WTC11 (cell line): Measurements from ENCODE around the gene SSR2. TPM values are rescaled to one million over a fixed set of nuclear protein-coding genes. Genes with fewer than 3 reads are reported as not detected.
A peak's percentile ranks its signal among the peaks of the same experiment; 100 is the strongest.

Experiments
- ATAC-seq: fragments of 200-7000 bp; cut with Tn5 transposase; 2 replicates; pipeline ENCODE4 v1.10.0; 2021; ENCODE audit warnings: mild to moderate bottlenecking, moderate library complexity
- CTCF ChIA-PET: fragments of 300-600 bp; sonication (Branson Sonifier 250); formaldehyde crosslinking; loops from one replicate; lab custom pipeline; 2021; ENCODE audit warnings: antibody characterized with exemption; lab: Charles Lee
- POLR2A ChIA-PET: fragments of 350-600 bp; sonication (Branson Sonifier 250); formaldehyde crosslinking; loops from one replicate; lab custom pipeline; 2021; ENCODE audit warnings: antibody characterized with exemption; lab: Charles Lee
- DNase-seq: peaks from one replicate; pipeline ENCODE4 v3.0.0; 2021; ENCODE audit warnings: low spot score
- H3K27ac Mint-ChIP-seq: 2 replicates; pipeline ENCODE4 v1.8.0; 2021; ENCODE audit warnings: mixed read lengths
- H3K27me3 Mint-ChIP-seq: 2 replicates; pipeline ENCODE4 v1.8.0; 2021; ENCODE audit warnings: low read depth, mild to moderate bottlenecking, moderate library complexity, mixed read lengths
- H3K36me3 Mint-ChIP-seq: 2 replicates; pipeline ENCODE4 v1.8.0; 2021; ENCODE audit warnings: mixed read lengths
- H3K4me1 Mint-ChIP-seq: 2 replicates; pipeline ENCODE4 v1.8.0; 2022; ENCODE audit warnings: mixed read lengths
- H3K4me3 Mint-ChIP-seq: 2 replicates; pipeline ENCODE4 v1.8.0; 2021; ENCODE audit warnings: mild to moderate bottlenecking, moderate library complexity, mixed read lengths
- H3K9me3 Mint-ChIP-seq: 2 replicates; pipeline ENCODE4 v1.8.0; 2021; ENCODE audit warnings: mixed read lengths
- GABPB1 ChIP-seq: sonication (generic); formaldehyde crosslinking; IDR thresholded peaks from 2 replicates; pipeline ENCODE4 v1.8.1; 2023; ENCODE audit warnings: mild to moderate bottlenecking, missing genetic modification reagents
- NFE2L1 ChIP-seq: sonication (generic); formaldehyde crosslinking; IDR thresholded peaks from 2 replicates; pipeline ENCODE4 v1.8.1; 2023; ENCODE audit warnings: missing genetic modification reagents
- NR1H2 ChIP-seq: sonication (generic); formaldehyde crosslinking; IDR thresholded peaks from 2 replicates; pipeline ENCODE4 v1.9.0; 2021; ENCODE audit warnings: mild to moderate bottlenecking, moderate library complexity, missing genetic modification reagents
- PRRX2 ChIP-seq: fragments of 250-450 bp; sonication (Bioruptor Pico); IDR thresholded peaks from 2 replicates; pipeline ENCODE4 v1.8.0; 2021; ENCODE audit warnings: mild to moderate bottlenecking
- RORB ChIP-seq: fragments of 250-450 bp; sonication (Bioruptor Pico); IDR thresholded peaks from 2 replicates; pipeline ENCODE4 v1.9.0; 2021; ENCODE audit warnings: mild to moderate bottlenecking
- SMAD3 ChIP-seq: sonication (generic); formaldehyde crosslinking; IDR thresholded peaks from 2 replicates; pipeline ENCODE4 v1.8.0; 2022; ENCODE audit warnings: missing genetic modification reagents, mild to moderate bottlenecking, borderline replicate concordance
- SP1 ChIP-seq: sonication (generic); formaldehyde crosslinking; conservative IDR thresholded peaks from 2 replicates; pipeline ENCODE4 v1.8.1; 2022; ENCODE audit warnings: missing genetic modification reagents
- TEAD1 ChIP-seq: sonication (generic); formaldehyde crosslinking; IDR thresholded peaks from 2 replicates; pipeline ENCODE4 v1.8.0; 2022; ENCODE audit warnings: mild to moderate bottlenecking, missing genetic modification reagents
- ZNF423 ChIP-seq: fragments of 250-450 bp; sonication (Bioruptor Pico); IDR thresholded peaks from 2 replicates; pipeline ENCODE4 v2.1.2; 2022; ENCODE audit warnings: mild to moderate bottlenecking, moderate library complexity
- total RNA-seq: library from RNA; stranded (reverse); gene quantifications from 3 replicates; pipeline ENCODE4 v1.2.3, GENCODE V29; 2021
- TF ChIP-seq, protein P1 (sequence below): sonication (generic); formaldehyde crosslinking; IDR thresholded peaks from 2 replicates; pipeline ENCODE4 v1.8.0; 2023; ENCODE audit warnings: missing genetic modification reagents, mild to moderate bottlenecking, borderline replicate concordance
- TF ChIP-seq, protein P2 (sequence below): sonication (generic); formaldehyde crosslinking; IDR thresholded peaks from 2 replicates; pipeline ENCODE4 v1.8.1; 2023; ENCODE audit warnings: mild to moderate bottlenecking, missing genetic modification reagents, moderate library complexity
- TF ChIP-seq, protein P3 (sequence below): sonication (generic); formaldehyde crosslinking; IDR thresholded peaks from 2 replicates; pipeline ENCODE4 v1.8.0; 2022; ENCODE audit warnings: mild to moderate bottlenecking, missing genetic modification reagents
- TF ChIP-seq, protein P4 (sequence below): sonication (generic); formaldehyde crosslinking; IDR thresholded peaks from 2 replicates; pipeline ENCODE4 v1.8.1; 2023; ENCODE audit warnings: mild to moderate bottlenecking, missing genetic modification reagents

Gene SSR2
- total RNA-seq, 1 experiment from 2014 or later, result 175 TPM

DNA sequence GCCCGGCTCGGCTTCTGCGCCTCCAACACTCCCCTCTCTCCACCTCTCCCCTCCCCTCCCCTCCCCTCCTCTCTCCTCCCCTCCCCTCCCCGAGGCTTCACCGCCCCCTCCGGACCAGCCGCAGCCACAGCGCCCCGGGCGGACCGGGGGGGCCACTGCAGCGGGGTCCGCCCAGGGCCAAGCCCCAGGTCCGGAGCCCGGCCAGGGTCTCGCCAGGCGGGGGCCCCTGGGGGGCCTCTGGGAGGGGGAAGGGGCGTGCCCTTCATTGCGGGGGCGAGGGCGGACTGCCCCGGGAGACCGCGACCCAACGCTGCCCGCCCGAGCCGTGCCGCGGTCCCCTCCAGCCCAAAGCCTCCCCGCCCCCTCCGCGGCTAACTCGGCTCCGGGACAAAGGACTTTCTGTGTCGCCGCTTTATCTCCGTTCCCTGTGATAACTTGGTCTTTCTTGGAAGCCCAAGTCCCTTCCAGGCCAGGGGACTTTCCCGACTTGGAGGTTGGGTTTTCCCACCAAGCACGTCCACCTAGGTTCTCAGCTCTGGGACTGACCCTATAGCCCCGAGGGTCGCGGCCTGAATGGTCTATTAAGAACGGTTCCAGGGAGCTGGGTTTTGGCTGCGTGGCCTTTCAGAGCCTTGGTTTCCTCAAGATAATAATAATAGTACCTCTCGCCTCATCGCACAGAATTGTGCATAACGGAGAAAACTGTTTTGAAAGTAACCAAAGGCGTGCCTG is 33.2 kb upstream of the SSR2 start, which contains the start of gene UBQLN4:
TSS of gene UBQLN4 (minus strand) at position 31 of the 732 bp plus-strand sequence. CDS start 97 bp downstream, outside the sequence.
- H3K4me3 Mint-ChIP-seq, result peak within 1 kb of the TSS; percentile 98
- POLR2A ChIA-PET, result interaction anchor here (0.6 to 1.5 kb wide), 6 partner anchors 15 to 71 kb away, joined by 3 to 10 read pairs (median 3); partner anchors contain the start of gene MEX3A
- H3K27ac Mint-ChIP-seq, result peak within 1 kb of the TSS; percentile 97

DNA sequence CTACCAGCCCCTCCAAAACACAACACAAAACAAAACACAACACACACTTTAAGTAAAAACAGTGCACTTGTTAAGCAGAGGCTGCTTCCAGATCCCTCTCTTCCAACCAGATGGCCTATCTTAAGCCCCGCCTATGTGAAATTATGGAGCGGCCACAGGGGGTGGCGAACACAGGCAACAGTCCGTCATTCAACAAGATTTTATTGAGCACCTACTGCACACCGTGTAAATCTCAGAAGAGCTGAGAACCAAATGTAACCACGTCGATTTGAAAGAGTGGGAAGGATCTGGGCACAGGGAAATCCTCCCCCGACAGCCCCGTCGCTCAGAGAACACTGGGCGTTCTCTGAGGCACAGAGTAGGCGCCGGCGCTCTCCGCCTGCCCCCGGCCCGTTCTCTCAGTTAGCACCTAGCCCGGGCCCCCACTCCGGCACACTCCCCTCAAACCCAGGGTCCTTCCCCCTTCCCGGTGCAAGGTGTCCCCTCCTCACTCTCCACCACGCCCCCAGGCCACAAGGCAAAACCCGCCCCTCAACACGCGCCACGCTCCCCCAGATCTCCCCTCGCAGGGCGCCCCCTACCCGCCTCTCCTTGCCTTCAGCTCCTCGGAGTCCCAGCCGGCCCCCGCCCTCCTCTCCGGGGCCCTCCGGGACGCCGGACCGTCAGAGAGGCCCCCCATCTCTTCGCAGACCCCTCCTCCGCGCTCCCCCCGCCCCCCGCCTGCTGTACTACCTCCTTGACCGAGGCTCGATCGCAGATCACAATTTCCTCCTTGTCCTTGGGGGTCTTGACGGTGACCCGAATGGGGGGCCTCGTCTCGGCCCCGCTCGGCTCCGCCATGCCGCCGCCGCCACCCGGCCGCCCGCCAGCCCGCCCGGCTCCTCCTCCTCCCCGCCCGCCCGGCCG is 32.4 kb upstream of the SSR2 start:
- Mint-ChIP-seq H3K4me1 (peaks cover 15% of the 10 kb centered on the region), H3K4me3 (peak overlapping the region; percentile 98), H3K27me3 (no peaks in the 10 kb centered on the region)
- DNase-seq, result peak; percentile 91
- POLR2A ChIA-PET, result interaction anchor here (0.6 to 1.5 kb wide), 7 partner anchors 13 to 77 kb away, joined by 3 to 10 read pairs (median 3); partner anchors contain the start of genes ARHGEF2 and MEX3A
- TF ChIP-seq RORB (CRISPR knock-in tag), result 0 out of 2 replicates have a peak, but pooled peaks have one; percentile 46
- TF ChIP-seq, protein P1, sequence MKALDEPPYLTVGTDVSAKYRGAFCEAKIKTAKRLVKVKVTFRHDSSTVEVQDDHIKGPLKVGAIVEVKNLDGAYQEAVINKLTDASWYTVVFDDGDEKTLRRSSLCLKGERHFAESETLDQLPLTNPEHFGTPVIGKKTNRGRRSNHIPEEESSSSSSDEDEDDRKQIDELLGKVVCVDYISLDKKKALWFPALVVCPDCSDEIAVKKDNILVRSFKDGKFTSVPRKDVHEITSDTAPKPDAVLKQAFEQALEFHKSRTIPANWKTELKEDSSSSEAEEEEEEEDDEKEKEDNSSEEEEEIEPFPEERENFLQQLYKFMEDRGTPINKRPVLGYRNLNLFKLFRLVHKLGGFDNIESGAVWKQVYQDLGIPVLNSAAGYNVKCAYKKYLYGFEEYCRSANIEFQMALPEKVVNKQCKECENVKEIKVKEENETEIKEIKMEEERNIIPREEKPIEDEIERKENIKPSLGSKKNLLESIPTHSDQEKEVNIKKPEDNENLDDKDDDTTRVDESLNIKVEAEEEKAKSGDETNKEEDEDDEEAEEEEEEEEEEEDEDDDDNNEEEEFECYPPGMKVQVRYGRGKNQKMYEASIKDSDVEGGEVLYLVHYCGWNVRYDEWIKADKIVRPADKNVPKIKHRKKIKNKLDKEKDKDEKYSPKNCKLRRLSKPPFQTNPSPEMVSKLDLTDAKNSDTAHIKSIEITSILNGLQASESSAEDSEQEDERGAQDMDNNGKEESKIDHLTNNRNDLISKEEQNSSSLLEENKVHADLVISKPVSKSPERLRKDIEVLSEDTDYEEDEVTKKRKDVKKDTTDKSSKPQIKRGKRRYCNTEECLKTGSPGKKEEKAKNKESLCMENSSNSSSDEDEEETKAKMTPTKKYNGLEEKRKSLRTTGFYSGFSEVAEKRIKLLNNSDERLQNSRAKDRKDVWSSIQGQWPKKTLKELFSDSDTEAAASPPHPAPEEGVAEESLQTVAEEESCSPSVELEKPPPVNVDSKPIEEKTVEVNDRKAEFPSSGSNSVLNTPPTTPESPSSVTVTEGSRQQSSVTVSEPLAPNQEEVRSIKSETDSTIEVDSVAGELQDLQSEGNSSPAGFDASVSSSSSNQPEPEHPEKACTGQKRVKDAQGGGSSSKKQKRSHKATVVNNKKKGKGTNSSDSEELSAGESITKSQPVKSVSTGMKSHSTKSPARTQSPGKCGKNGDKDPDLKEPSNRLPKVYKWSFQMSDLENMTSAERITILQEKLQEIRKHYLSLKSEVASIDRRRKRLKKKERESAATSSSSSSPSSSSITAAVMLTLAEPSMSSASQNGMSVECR (CRISPR knock-in tag), result peak; percentile 43; the same call in 1 of the 2 replicates
- TF ChIP-seq, protein P2, sequence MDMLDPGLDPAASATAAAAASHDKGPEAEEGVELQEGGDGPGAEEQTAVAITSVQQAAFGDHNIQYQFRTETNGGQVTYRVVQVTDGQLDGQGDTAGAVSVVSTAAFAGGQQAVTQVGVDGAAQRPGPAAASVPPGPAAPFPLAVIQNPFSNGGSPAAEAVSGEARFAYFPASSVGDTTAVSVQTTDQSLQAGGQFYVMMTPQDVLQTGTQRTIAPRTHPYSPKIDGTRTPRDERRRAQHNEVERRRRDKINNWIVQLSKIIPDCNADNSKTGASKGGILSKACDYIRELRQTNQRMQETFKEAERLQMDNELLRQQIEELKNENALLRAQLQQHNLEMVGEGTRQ (CRISPR knock-in tag), result peak; percentile 16; the same call in 1 of the 2 replicates
- TF ChIP-seq PRRX2, result no peak
- 0 out of 2 replicates have a peak, but pooled peaks have one; percentile 41 for TF ChIP-seq NFE2L1 (CRISPR knock-in tag)
- TF ChIP-seq, protein P3, sequence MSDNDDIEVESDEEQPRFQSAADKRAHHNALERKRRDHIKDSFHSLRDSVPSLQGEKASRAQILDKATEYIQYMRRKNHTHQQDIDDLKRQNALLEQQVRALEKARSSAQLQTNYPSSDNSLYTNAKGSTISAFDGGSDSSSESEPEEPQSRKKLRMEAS (CRISPR knock-in tag), result peak; percentile 57; the same call in 1 of the 2 replicates
- TF ChIP-seq, all 79 proteins: peak for 5
- CTCF ChIA-PET, result interaction anchor here (0.6 to 7.0 kb wide), 22 partner anchors 8 to 162 kb away, joined by 3 to 52 read pairs (median 6); partner anchors contain the start of genes ARHGEF2, MEX3A and RAB25
- Mint-ChIP-seq H3K27ac (peak overlapping the region; percentile 96), H3K9me3 (no peaks in the 10 kb centered on the region), H3K36me3 (peaks cover 26% of the 10 kb centered on the region)
- ATAC-seq, result peak; percentile 51

More for the DNA sequence above, 33.2 kb upstream of the SSR2 start, which contains the start of gene UBQLN4:
- CTCF ChIA-PET, result interaction anchor here (0.6 to 7.0 kb wide), 21 partner anchors 7 to 163 kb away, joined by 3 to 52 read pairs (median 6); partner anchors contain the start of genes ARHGEF2, MEX3A and RAB25
- peak; percentile 87 for DNase-seq
- Mint-ChIP-seq H3K27me3 (no peaks in the 10 kb centered on the region), H3K36me3 (peaks cover 18% of the 10 kb centered on the region), H3K4me1 (peaks cover 15% of the 10 kb centered on the region), H3K9me3 (no peaks in the 10 kb centered on the region)
- ATAC-seq, result peak; percentile 49
- no peak; the same call in 1 of the 2 replicates for TF ChIP-seq TEAD1
- TF ChIP-seq SP1, result 0 out of 2 replicates have a peak, but pooled peaks have one; percentile 3
- peak; percentile 20; the same call in 1 of the 2 replicates for TF ChIP-seq ZNF423

DNA sequence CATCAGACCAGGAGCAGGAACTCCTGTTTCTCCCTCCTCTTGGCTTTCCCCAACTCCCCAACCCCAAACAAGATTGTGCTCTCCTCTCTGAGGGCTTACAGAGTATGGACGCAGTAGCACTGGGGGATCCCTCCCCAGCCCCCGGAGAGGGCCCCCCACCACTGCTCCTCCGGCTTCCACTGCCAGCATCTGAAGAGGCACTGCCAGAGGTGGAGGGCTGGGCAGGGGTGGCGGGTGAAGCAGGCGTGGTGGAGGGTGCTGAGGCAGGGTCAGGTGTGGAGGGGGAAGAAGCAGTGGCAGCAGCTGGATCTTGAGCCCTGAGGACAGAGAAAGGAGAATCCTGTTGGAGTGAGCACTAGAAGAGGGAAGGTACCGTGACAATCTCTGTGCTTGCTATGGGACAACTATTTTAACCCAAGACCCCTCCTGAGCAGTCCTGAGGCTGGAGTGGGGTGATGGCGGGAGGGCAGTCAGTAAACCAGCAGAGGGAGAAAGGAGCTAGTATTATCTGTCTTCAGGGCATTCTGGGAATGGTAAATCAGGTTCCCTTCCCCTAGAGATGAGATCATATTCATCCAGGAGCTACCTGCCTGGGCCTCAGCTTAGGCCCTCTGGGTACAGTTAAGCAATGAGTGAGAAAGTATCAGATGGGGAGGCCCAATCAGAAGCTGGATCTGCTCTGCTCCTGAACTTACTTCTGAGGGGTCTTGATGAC is 30.4 kb upstream of the SSR2 start:
- H3K4me1 Mint-ChIP-seq, result peaks cover 13% of the 10 kb centered on the region
- no peaks in the 10 kb centered on the region for H3K27me3 Mint-ChIP-seq
- H3K9me3 Mint-ChIP-seq, result no peaks in the 10 kb centered on the region
- ChIA-PET CTCF (interaction anchor here (0.9 to 7.0 kb wide), 9 partner anchors 12 to 79 kb away, joined by 3 to 52 read pairs (median 3); partner anchors contain the start of gene MEX3A), POLR2A (no interaction called here)
- H3K4me3 Mint-ChIP-seq, result peak overlapping the region; percentile 29
- H3K36me3 Mint-ChIP-seq, result peaks cover 22% of the 10 kb centered on the region
- H3K27ac Mint-ChIP-seq, result peak overlapping the region; percentile 4; the same call in 1 of the 2 replicates
- DNase-seq (no peak), ATAC-seq (no peak)
- TF ChIP-seq SMAD3 (no peak), NFE2L1 (CRISPR knock-in tag) (no peak), GABPB1 (no peak), NR1H2 (CRISPR knock-in tag) (no peak)
- TF ChIP-seq, protein P1 (CRISPR knock-in tag), result no peak
- TF ChIP-seq, protein P4, sequence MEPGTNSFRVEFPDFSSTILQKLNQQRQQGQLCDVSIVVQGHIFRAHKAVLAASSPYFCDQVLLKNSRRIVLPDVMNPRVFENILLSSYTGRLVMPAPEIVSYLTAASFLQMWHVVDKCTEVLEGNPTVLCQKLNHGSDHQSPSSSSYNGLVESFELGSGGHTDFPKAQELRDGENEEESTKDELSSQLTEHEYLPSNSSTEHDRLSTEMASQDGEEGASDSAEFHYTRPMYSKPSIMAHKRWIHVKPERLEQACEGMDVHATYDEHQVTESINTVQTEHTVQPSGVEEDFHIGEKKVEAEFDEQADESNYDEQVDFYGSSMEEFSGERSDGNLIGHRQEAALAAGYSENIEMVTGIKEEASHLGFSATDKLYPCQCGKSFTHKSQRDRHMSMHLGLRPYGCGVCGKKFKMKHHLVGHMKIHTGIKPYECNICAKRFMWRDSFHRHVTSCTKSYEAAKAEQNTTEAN (CRISPR knock-in tag), result no peak
